Measurements from ENCODE around the gene EMC8. TPM values are rescaled to one million over a fixed set of nuclear protein-coding genes. Genes with fewer than 3 reads are reported as not detected.

The EMC8 gene
- total and polyA plus RNA-seq, 10 of the 15 experiments (the other 5 are each of a cell fraction or from before 2014, with no cell fraction given) = 7.8 to 62.0 (median 33.5) TPM

DNA sequence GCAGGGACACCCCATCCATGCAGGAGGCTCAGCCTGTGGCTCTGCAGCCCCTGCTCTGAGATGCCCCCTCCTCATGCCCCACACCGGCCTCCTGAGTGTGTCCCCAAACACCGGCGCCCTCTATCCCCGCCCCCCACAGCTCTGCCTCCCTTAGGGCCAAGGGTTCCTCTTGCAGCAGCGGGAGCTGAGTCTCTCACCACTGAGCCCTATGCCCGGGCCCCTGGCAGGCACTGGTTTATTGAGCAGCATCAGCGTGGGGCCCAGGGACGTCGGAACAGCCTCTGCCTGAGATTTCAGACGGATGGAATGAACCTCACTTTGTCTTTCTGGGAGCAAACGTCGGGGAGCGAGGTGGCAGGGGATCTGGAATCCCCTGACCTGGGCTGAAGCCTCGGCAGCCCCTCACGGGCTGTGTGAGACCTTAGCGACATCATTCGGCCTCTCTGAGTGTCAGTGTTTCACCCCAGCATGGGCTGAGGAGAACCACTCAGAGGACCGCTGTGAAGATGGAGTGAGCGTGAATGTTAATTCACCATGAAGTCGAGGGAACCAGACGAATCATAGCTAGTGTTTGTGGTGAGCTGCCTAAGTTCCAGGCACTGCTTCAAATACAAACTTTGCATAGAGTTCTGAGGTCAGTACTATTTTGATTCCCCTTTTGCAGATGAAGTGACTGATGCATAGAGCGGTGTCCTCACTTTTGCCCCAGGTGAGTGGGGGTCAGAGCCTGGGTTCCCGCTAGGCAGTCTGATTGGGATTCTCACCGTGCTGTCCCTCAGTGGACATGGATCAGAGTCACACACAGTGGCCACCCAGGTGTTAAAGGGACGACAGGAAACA is 43.2 kb downstream of the EMC8 start (continued):
- no peak for TF ChIP-seq RBBP5 (conservative IDR thresholded peaks at IDR 0.05)
- no peak for TF ChIP-seq PML (IDR thresholded peaks at IDR 0.05; ENCODE audit: low read length)
- TF ChIP-seq FOXM1 (IDR thresholded peaks at IDR 0.05; ENCODE audit: low read depth, low read length) = no peak; the same call in 1 of the 2 replicates
- no peak for TF ChIP-seq JUND (IDR thresholded peaks at IDR 0.05; ENCODE audit: low read depth, low read length)
- TF ChIP-seq, protein P1, sequence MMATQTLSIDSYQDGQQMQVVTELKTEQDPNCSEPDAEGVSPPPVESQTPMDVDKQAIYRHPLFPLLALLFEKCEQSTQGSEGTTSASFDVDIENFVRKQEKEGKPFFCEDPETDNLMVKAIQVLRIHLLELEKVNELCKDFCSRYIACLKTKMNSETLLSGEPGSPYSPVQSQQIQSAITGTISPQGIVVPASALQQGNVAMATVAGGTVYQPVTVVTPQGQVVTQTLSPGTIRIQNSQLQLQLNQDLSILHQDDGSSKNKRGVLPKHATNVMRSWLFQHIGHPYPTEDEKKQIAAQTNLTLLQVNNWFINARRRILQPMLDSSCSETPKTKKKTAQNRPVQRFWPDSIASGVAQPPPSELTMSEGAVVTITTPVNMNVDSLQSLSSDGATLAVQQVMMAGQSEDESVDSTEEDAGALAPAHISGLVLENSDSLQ (IDR thresholded peaks at IDR 0.05) = no peak; the same call in 1 of the 2 replicates
- 0 out of 2 replicates have a peak, but pooled peaks have one; percentile 67 for TF ChIP-seq ASH2L (IDR thresholded peaks at IDR 0.05; ENCODE audit: borderline replicate concordance, low read depth)
- TF ChIP-seq NR2C1 (IDR thresholded peaks at IDR 0.05) = no peak
- TF ChIP-seq CHD2 (IDR thresholded peaks at IDR 0.05; ENCODE audit: borderline replicate concordance, low read depth, low read length) = no peak
- no peak for TF ChIP-seq KAT2A (conservative IDR thresholded peaks at IDR 0.05; ENCODE audit: control insufficient read depth, low read depth, low read length)
- TF ChIP-seq POLR2A (IDR thresholded peaks at IDR 0.05; ENCODE audit: low read depth, low read length) = peak; percentile 76
- no peak for TF ChIP-seq HDAC6 (IDR thresholded peaks at IDR 0.05; ENCODE audit: unreplicated experiment)
- no peak for TF ChIP-seq RAD51 (IDR thresholded peaks at IDR 0.05)
- peak; percentile 89 for TF ChIP-seq RUNX3 (IDR thresholded peaks at IDR 0.05; ENCODE audit: low read length)
- TF ChIP-seq RCOR1 (conservative IDR thresholded peaks at IDR 0.05; ENCODE audit: low read depth, low read length) = 0 out of 2 replicates have a peak, but pooled peaks have one; percentile 68
- TF ChIP-seq, protein P2, sequence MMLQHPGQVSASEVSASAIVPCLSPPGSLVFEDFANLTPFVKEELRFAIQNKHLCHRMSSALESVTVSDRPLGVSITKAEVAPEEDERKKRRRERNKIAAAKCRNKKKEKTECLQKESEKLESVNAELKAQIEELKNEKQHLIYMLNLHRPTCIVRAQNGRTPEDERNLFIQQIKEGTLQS (IDR thresholded peaks at IDR 0.05; ENCODE audit: borderline replicate concordance, extremely low read depth, low read depth, low read length) = no peak
- TF ChIP-seq ZNF274 (IDR thresholded peaks at IDR 0.05; ENCODE audit: insufficient read depth, insufficient read length) = no peak
- TF ChIP-seq POLR2AphosphoS5 (IDR thresholded peaks at IDR 0.05; ENCODE audit: low read length) = peak; percentile 68
- 0 out of 4 replicates have a peak, but pooled peaks of 1 of the 2 experiments have one; percentile 24 for TF ChIP-seq EP300 (IDR thresholded peaks at IDR 0.05; ENCODE audit: borderline replicate concordance in 1 of 2, control insufficient read depth in 1 of 2, low read depth in 2 of 2, low read length in 2 of 2)
- TF ChIP-seq, protein P3, sequence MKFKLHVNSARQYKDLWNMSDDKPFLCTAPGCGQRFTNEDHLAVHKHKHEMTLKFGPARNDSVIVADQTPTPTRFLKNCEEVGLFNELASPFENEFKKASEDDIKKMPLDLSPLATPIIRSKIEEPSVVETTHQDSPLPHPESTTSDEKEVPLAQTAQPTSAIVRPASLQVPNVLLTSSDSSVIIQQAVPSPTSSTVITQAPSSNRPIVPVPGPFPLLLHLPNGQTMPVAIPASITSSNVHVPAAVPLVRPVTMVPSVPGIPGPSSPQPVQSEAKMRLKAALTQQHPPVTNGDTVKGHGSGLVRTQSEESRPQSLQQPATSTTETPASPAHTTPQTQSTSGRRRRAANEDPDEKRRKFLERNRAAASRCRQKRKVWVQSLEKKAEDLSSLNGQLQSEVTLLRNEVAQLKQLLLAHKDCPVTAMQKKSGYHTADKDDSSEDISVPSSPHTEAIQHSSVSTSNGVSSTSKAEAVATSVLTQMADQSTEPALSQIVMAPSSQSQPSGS (IDR thresholded peaks at IDR 0.05; ENCODE audit: low read length) = no peak; the same call in 1 of the 2 replicates
- TF ChIP-seq SMARCA5 (IDR thresholded peaks at IDR 0.05) = peak; percentile 52; the same call in 1 of the 2 replicates
- TF ChIP-seq MTA2 (IDR thresholded peaks at IDR 0.05; ENCODE audit: low read depth) = no peak
- TF ChIP-seq GATAD2B (conservative IDR thresholded peaks at IDR 0.05; ENCODE audit: low read depth) = 0 out of 2 replicates have a peak, but pooled peaks have one; percentile 17
- TF ChIP-seq IKZF2 (IDR thresholded peaks at IDR 0.05) = no peak
- TF ChIP-seq SIX5 (IDR thresholded peaks at IDR 0.05; ENCODE audit: low read depth, low read length, severe bottlenecking) = no peak
- no peak for TF ChIP-seq IRF4 (IDR thresholded peaks at IDR 0.05; ENCODE audit: low read depth, low read length)
- peak; percentile 64; the same call in 1 of the 2 replicates for TF ChIP-seq MEF2A (IDR thresholded peaks at IDR 0.05; ENCODE audit: insufficient read depth, low read depth, low read length)
- TF ChIP-seq SRF (IDR thresholded peaks at IDR 0.05; ENCODE audit: low read depth in 2 of 2, low read length in 2 of 2) = no peak
- TF ChIP-seq NR2F1 (conservative IDR thresholded peaks at IDR 0.05) = peak; percentile 80
- TF ChIP-seq NR2C2 (IDR thresholded peaks at IDR 0.05; ENCODE audit: borderline replicate concordance, control insufficient read depth, insufficient read length, low read depth) = no peak
- no peak for TF ChIP-seq MTA3 (IDR thresholded peaks at IDR 0.05; ENCODE audit: borderline replicate concordance, low read length)

Data from GM12878 (cell line).